Pancreas (tissue), 10 donors: ENCODE measurements around the gene PAPPA. TPM values are rescaled to one million over a fixed set of nuclear protein-coding genes. Genes with fewer than 3 reads are reported as not detected.

Experiments
- ATAC-seq, 4 donors: fragments of 200-7000 bp; cut with Tn5 transposase; one replicate each; pipeline versions ENCODE4 v1.8.0 to v1.9.1; 2020; ENCODE audit warnings: mild to moderate bottlenecking in 4 of 4, moderate library complexity in 4 of 4
- DNase-seq, 6 donors: peaks; one replicate each; pipeline ENCODE4 v3.0.0-alpha.2; 2020
- FAIRE-seq: peaks from 2 replicates; lab custom pipeline; 2012; peaks lifted over from hg19 to GRCh38; lab: Jason Lieb, UNC
- H3K27ac ChIP-seq, 4 donors: fragments of 200-600 bp; sonication (generic); 1 replicate in 3 of 4; 2 replicates in 1 of 4; pipeline versions ENCODE4 v1.5.0 to v1.8.0; 2020
- H3K27me3 ChIP-seq, 4 donors: fragments of 200-600 bp; one replicate each; pipeline ENCODE4 v1.8.0; 2021
- H3K36me3 ChIP-seq, 3 donors: fragments of 200-600 bp; sonication (generic) in 1 of 3; one replicate each; pipeline versions ENCODE4 v1.5.0 to v1.8.0; 2020 to 2021
- H3K4me1 ChIP-seq, 3 donors: fragments of 200-600 bp; one replicate each; pipeline ENCODE4 v1.8.0; 2021
- H3K4me3 ChIP-seq, 4 donors: fragments of 200-600 bp; sonication (generic) in 2 of 4; one replicate each; pipeline versions ENCODE4 v1.5.0 to v1.8.0; 2020 to 2021
- H3K9me3 ChIP-seq, 4 donors: fragments of 200-600 bp; one replicate each; pipeline ENCODE4 v1.8.0; 2021
- WGBS, 2 donors: extraction: QIAGEN DNeasy Blood & Tissue Kit; methylation state at CpG; one replicate each; pipeline ENCODE4 v1.1.7; 2013; 5-methylcytosine and 5-hydroxymethylcytosine counted together
- intact Hi-C, 3 donors: fragments of 100-400 bp; cut with DNase I; formaldehyde crosslinking; loops; one replicate each; pipeline versions ENCODE4 v1.11.1 to v1.14.2; 2022
- polyA plus RNA-seq, 2 donors: library from polyadenylated mRNA; stranded (reverse); fragments of 200-250 nt; gene quantifications; one replicate each; pipeline ENCODE4 v1.2.3, GENCODE V29; 2013
- total RNA-seq, 6 donors: library from RNA; stranded (reverse); fragmentation: NEBNext Ultra II Directional in 4 of 6; extraction: Animal tissue kit (Norgen Biotek cat#: 25700) in 4 of 6; gene quantifications; one replicate each; pipeline versions ENCODE4 v1.2.1 to v1.2.4, GENCODE V29; 2021 to 2023
- TF ChIP-seq, protein P1 (sequence below), 4 donors: fragments of 200-600 bp; sonication (generic) in 3 of 4; IDR thresholded peaks; one replicate each; pipeline versions ENCODE4 v1.5.0 to v1.8.0; 2021; ENCODE audit warnings: antibody characterized with exemption in 4 of 4
- donor health status: healthy with polysubstance abuse.
- donor health status: DM: no; HTN: no; CAD: no; lungs with moderate emphysema.
- donor health status: DM: no; HTN: no; CAD: no.
- donor health status: control.
- donor health status: control.
- donor health status: Bipolar disorder and iron deficiency.
- donor health status: DM: yes; HTN: yes; CAD: no.
- donor health status: DM: no; HTN: no; CAD: no.
- donor health status: DM: no; HTN: no; CAD: no.
- donor health status: DM: yes; HTN: yes; CAD: no.

PAPPA gene
- total and polyA plus RNA-seq, 8 donors = 0.11 to 3.4 (median 0.76) TPM

DNA sequence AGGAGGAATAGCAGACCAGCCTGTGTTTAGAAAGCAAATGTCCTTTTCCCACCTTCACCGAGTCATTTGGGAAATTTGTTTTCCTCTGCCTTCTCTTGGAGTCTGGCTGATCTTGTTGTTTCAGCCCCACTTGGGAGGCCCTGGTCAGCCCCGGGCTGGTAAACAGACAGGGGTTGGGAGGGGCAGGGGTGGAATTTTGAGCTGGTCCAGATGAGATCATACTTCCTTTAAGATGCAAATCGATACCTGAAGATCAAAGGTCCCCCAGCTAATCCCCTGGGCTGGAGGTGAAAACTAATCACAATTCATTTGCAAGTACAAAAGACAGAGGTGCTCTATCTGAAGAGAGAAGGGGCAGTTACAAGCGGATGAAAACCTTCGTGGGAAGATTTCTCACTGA is 118.4 kb downstream of the PAPPA start:
- FAIRE-seq = no peak
- WGBS, 2 donors = 31 to 43% methylated on average over 5 of the region's 5 CpGs
- intact Hi-C loops = no loop called here

DNA sequence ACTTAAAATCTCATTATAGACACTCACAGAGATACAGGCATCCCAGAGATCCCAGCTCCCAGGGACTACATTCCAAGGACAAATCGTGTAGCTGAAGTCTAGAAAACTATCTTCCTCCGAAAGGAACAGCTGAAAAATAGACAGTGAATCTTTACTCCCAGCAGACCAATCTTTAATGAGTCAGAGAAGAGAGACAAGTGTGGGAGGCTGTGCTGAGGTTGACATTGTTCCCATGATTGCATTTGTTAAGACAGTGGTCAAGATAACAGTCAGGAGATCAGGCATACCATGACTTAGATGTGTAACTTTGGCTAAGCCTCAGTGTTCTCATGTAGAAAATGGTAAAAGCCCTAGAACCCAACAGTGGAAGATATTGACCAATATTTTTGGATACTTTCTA is 120.7 kb downstream of the PAPPA start:
- no peak for DNase-seq
- TF ChIP-seq, protein P1, sequence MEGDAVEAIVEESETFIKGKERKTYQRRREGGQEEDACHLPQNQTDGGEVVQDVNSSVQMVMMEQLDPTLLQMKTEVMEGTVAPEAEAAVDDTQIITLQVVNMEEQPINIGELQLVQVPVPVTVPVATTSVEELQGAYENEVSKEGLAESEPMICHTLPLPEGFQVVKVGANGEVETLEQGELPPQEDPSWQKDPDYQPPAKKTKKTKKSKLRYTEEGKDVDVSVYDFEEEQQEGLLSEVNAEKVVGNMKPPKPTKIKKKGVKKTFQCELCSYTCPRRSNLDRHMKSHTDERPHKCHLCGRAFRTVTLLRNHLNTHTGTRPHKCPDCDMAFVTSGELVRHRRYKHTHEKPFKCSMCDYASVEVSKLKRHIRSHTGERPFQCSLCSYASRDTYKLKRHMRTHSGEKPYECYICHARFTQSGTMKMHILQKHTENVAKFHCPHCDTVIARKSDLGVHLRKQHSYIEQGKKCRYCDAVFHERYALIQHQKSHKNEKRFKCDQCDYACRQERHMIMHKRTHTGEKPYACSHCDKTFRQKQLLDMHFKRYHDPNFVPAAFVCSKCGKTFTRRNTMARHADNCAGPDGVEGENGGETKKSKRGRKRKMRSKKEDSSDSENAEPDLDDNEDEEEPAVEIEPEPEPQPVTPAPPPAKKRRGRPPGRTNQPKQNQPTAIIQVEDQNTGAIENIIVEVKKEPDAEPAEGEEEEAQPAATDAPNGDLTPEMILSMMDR (IDR thresholded peaks at IDR 0.05) = no peak

More for the DNA sequence above, 118.4 kb downstream of the PAPPA start:
- DNase-seq = no peak
- Histone ChIP-seq H3K4me3 (no peak overlapping the region), H3K27me3 (no peaks in the 10 kb centered on the region), H3K4me1 (no peaks in the 10 kb centered on the region), H3K9me3 (no peaks in the 10 kb centered on the region), H3K27ac (no peak overlapping the region), H3K36me3 (no peaks in the 10 kb centered on the region)
- TF ChIP-seq, protein P1 (IDR thresholded peaks at IDR 0.05) = no peak
- no peak for ATAC-seq

DNA sequence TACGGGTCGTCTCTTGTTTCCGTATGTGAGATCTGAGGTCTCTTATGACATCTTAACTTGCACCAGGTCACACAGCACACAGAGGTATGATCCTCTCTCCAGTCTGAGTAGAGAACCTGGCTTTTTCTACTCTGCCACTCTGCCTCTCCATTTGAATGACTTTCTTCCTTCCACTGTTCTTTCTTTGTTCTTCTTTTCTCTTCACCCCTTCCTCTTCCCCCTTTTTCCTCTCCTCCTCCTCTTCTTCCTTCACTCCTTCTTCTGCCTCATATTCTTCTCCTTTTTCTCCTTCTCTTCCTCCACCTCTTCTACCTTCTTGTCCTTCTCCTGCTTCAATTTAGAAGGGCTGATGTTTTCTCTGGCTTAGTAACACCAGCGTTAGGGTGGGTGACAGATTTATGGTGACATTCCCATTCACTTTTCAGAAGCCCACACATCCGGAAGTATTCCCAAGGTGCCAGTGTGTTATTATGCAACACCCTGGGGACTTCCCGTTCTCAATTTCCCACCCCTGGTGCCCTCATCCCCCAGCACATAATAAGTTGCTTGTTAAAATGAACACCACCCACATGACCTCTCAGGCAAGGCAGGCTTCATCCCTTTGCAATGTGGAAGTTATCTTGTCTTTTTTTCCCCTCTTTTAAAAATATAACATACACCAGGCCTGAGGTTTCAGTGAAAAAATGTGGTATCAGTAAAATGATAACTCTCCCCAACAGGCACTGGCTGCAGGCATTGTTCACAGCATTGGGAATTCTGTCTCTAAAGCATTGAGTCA is 122.0 kb downstream of the PAPPA start:
- TF ChIP-seq, protein P1 (IDR thresholded peaks at IDR 0.05) = no peak
- peak in 1 of 4 donors; percentile 35 for ATAC-seq
- H3K27ac ChIP-seq = no peak overlapping the region
- WGBS, 2 donors = 52 to 58% methylated on average over 6 of the region's 6 CpGs
- H3K9me3 ChIP-seq = no peaks in the 10 kb centered on the region
- H3K4me1 ChIP-seq = no peaks in the 10 kb centered on the region
- no peak overlapping the region for H3K4me3 ChIP-seq
- H3K27me3 ChIP-seq = no peaks in the 10 kb centered on the region
- no peaks in the 10 kb centered on the region for H3K36me3 ChIP-seq
- FAIRE-seq = no peak
- DNase-seq = no peak
- intact Hi-C loops = no loop called here

More for the DNA sequence above, 120.7 kb downstream of the PAPPA start:
- Histone ChIP-seq H3K9me3 (no peaks in the 10 kb centered on the region), H3K36me3 (no peaks in the 10 kb centered on the region), H3K27me3 (no peaks in the 10 kb centered on the region), H3K4me1 (no peaks in the 10 kb centered on the region), H3K27ac (no peak overlapping the region), H3K4me3 (no peak overlapping the region)
- WGBS, 2 donors = 60 to 72% methylated on average over 2 of the region's 2 CpGs
- intact Hi-C loops = no loop called here
- no peak for FAIRE-seq
- peak in 1 of 4 donors; percentile 37 for ATAC-seq

DNA sequence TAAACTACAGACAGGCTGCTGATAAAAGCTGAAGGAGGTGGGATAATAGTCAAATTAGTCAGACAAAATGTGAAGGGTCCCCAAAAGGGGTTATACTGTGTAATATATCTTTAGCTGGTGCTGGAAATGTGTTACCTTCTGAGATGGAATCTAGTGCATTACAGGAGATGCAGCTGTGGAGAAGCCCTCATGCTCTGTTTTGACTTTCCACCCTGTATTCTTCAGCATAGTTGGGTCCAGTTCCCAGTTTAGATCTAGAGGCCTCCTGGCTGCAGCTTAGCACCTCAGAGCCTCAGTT is 122.6 kb downstream of the PAPPA start:
- DNase-seq (no peak), ATAC-seq (no peak), FAIRE-seq (no peak)
- Histone ChIP-seq H3K4me3 (no peak overlapping the region), H3K27ac (no peak overlapping the region), H3K36me3 (no peaks in the 10 kb centered on the region), H3K4me1 (no peaks in the 10 kb centered on the region), H3K27me3 (no peaks in the 10 kb centered on the region), H3K9me3 (no peaks in the 10 kb centered on the region)
- TF ChIP-seq, protein P1 (IDR thresholded peaks at IDR 0.05) = no peak
- intact Hi-C loops = no loop called here

DNA sequence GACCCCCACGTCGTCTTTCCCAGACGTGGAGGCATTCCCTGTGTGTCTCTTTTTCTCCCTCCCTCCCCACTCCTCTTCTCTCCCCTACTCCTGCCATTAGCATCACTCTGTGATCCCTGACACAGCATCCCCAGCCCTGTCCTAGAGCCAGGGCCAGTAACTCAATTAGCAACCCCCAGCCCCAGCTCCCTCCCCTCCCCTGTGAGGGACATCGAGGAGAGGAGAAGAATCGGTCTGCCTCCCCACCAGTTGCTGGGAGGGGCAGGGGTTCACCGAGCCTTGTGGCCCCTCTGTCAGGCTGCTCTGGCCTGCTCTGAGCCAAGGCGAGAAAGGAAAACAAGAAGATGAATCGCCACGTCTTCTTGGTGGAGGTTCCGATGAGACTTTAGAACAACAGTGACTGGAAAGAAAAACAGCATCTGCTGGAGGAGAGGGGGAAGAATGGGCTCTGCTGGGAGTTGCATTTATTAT is 123.1 kb downstream of the PAPPA start:
- no peak for FAIRE-seq
- Histone ChIP-seq H3K36me3 (no peaks in the 10 kb centered on the region), H3K27ac (no peak overlapping the region), H3K9me3 (no peaks in the 10 kb centered on the region), H3K27me3 (no peaks in the 10 kb centered on the region), H3K4me3 (no peak overlapping the region), H3K4me1 (no peaks in the 10 kb centered on the region)
- WGBS, 2 donors = 56 to 57% methylated on average over 10 of the region's 10 CpGs
- ATAC-seq = no peak
- intact Hi-C loops = no loop called here
- TF ChIP-seq, protein P1 (IDR thresholded peaks at IDR 0.05) = no peak
- no peak for DNase-seq
